ENCODE measurements around the gene PAFAH1B1.

DNA sequence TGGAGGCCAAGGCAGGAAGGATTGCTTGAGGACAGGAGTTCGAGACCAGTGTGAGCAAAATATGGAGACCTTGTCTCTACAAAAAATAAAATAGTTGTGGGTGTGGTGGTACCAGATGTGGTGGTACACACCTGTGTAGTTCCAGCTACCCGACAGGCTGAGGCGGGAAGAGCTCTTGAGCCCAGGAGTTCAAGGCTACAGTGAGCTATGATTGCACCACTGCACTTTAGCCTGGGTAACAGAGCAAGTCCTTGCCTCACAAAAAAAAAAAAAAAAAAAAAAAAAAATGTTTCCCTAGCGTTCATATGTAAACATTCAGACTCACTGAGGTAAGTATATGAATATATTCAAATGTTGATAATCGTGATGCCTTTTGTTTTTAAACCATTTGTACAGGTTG lies 78.6 kb downstream of the PAFAH1B1 start:
- TF ChIP-seq TAF1 (IDR thresholded peaks at IDR 0.05; ENCODE audit: borderline replicate concordance, insufficient read depth, low read length): no peak
- TF ChIP-seq, protein P1, sequence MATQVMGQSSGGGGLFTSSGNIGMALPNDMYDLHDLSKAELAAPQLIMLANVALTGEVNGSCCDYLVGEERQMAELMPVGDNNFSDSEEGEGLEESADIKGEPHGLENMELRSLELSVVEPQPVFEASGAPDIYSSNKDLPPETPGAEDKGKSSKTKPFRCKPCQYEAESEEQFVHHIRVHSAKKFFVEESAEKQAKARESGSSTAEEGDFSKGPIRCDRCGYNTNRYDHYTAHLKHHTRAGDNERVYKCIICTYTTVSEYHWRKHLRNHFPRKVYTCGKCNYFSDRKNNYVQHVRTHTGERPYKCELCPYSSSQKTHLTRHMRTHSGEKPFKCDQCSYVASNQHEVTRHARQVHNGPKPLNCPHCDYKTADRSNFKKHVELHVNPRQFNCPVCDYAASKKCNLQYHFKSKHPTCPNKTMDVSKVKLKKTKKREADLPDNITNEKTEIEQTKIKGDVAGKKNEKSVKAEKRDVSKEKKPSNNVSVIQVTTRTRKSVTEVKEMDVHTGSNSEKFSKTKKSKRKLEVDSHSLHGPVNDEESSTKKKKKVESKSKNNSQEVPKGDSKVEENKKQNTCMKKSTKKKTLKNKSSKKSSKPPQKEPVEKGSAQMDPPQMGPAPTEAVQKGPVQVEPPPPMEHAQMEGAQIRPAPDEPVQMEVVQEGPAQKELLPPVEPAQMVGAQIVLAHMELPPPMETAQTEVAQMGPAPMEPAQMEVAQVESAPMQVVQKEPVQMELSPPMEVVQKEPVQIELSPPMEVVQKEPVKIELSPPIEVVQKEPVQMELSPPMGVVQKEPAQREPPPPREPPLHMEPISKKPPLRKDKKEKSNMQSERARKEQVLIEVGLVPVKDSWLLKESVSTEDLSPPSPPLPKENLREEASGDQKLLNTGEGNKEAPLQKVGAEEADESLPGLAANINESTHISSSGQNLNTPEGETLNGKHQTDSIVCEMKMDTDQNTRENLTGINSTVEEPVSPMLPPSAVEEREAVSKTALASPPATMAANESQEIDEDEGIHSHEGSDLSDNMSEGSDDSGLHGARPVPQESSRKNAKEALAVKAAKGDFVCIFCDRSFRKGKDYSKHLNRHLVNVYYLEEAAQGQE (IDR thresholded peaks at IDR 0.05; ENCODE audit: insufficient read depth in 1 of 2, low read depth in 2 of 2, low read length in 2 of 2): no peak
